ENCODE results near the gene IFNAR1. TPM values are rescaled to one million over a fixed set of nuclear protein-coding genes. Genes with fewer than 3 reads are reported as not detected.
"Not testable (repeated sequence)": the region's sequence is repeated elsewhere in the genome, so short reads cannot be mapped to it uniquely, and the experiment has no call there.

Gene IFNAR1
- total RNA-seq, 2 experiments from 2014 or later: 20.6 to 24.3 TPM

- CTCF ChIA-PET: interaction anchor here (2.0 to 2.6 kb wide), 2 partner anchors 20 to 64 kb away, joined by 9 read pairs; no protein-coding TSS in a partner anchor
- not testable (repeated sequence) for H3K36me3 Mint-ChIP-seq (ENCODE audit: low read depth); H3K9me3 Mint-ChIP-seq; H3K27me3 Mint-ChIP-seq (ENCODE audit: low read depth); H3K4me3 Mint-ChIP-seq; DNase-seq
- Mint-ChIP-seq H3K27ac (peak overlapping the region; percentile 65), H3K4me1 (ENCODE audit: low read depth) (peaks cover 64% of the 10 kb centered on the region)
- intact Hi-C loops (cut with micrococcal nuclease): loop anchor here (2.0 to 5.0 kb wide), 5 partner anchors 63 to 596 kb away; partner anchors contain the start of gene IL10RB
Measured at GRCh38 chr21:33381381-33381780, 56.6 kb downstream of the IFNAR1 start.

- peaks cover 3% of the 10 kb centered on the region for H3K27me3 Mint-ChIP-seq (ENCODE audit: low read depth)
- peaks cover 64% of the 10 kb centered on the region for H3K4me1 Mint-ChIP-seq (ENCODE audit: low read depth)
- H3K4me3 Mint-ChIP-seq: peak overlapping the region; percentile 70
Measured at GRCh38 chr21:33383056-33383888, 58.5 kb downstream of the IFNAR1 start.

DNA sequence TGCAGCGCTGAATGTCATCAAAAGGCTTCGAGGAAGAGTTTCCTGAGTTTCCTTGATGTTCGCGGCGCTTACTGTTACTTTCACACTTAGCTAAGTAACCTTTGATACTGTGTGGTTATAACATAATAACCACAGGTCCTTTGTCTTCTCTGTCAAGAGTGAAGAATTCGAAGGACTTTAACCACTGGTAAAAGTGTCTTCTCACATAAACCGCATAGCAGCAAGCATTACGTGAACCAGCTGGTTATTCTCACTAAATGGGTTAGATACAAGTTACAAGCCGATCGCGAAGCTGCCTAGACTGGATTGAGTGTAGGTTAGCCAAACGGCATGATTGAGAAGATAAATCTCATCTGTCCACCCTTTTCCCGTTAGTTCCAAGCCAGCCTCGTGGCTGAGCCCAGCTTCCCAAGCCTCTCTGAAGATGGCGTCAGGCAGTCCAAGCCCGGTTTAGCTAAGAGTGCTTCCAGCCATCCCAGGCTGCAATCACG lies 60.1 kb downstream of the IFNAR1 start:
- H3K27ac Mint-ChIP-seq: no peak overlapping the region
- DNase-seq: peak; percentile 56
- CTCF ChIA-PET: interaction anchor here (0.6 to 3.0 kb wide), 10 partner anchors 12 to 188 kb away, joined by 3 to 11 read pairs (median 4); no protein-coding TSS in a partner anchor
- no peaks in the 10 kb centered on the region for H3K9me3 Mint-ChIP-seq
- H3K27me3 Mint-ChIP-seq (ENCODE audit: low read depth): peaks cover 3% of the 10 kb centered on the region
- peaks cover 57% of the 10 kb centered on the region for H3K4me1 Mint-ChIP-seq (ENCODE audit: low read depth)
- no peak overlapping the region for H3K4me3 Mint-ChIP-seq
- intact Hi-C loops (cut with micrococcal nuclease): loop anchor here (5.0 kb wide), 2 partner anchors 222 to 592 kb away; no protein-coding TSS in a partner anchor
- no peaks in the 10 kb centered on the region for H3K36me3 Mint-ChIP-seq (ENCODE audit: low read depth)

More at GRCh38 chr21:33383056-33383888, 58.5 kb downstream of the IFNAR1 start:
- intact Hi-C loops (cut with micrococcal nuclease): loop anchor here (1.0 to 5.0 kb wide), 11 partner anchors 23 to 594 kb away; partner anchors contain the start of genes DONSON, GART and TMEM50B
- CTCF ChIA-PET: interaction anchor here (2.6 kb wide), 1 partner anchor 62 kb away, joined by 9 read pairs; no protein-coding TSS in a partner anchor
- Mint-ChIP-seq H3K27ac (peak overlapping the region; percentile 80), H3K36me3 (ENCODE audit: low read depth) (no peaks in the 10 kb centered on the region), H3K9me3 (no peaks in the 10 kb centered on the region)
- peak; percentile 92 for DNase-seq

GRCh38 chr21:33386222-33386784 lies 61.5 kb downstream of the IFNAR1 start:
- CTCF ChIA-PET: interaction anchor here (0.6 to 3.0 kb wide), 3 partner anchors 20 to 189 kb away, joined by 3 to 11 read pairs (median 3); no protein-coding TSS in a partner anchor
- peaks cover 5% of the 10 kb centered on the region for H3K27me3 Mint-ChIP-seq (ENCODE audit: low read depth)
- H3K27ac Mint-ChIP-seq: no peak overlapping the region
- no peak overlapping the region for H3K4me3 Mint-ChIP-seq
- peaks cover 43% of the 10 kb centered on the region for H3K4me1 Mint-ChIP-seq (ENCODE audit: low read depth)
- intact Hi-C loops (cut with micrococcal nuclease): no loop called here
- no peak for DNase-seq
- H3K9me3 Mint-ChIP-seq: no peaks in the 10 kb centered on the region
- H3K36me3 Mint-ChIP-seq (ENCODE audit: low read depth): no peaks in the 10 kb centered on the region

DNA sequence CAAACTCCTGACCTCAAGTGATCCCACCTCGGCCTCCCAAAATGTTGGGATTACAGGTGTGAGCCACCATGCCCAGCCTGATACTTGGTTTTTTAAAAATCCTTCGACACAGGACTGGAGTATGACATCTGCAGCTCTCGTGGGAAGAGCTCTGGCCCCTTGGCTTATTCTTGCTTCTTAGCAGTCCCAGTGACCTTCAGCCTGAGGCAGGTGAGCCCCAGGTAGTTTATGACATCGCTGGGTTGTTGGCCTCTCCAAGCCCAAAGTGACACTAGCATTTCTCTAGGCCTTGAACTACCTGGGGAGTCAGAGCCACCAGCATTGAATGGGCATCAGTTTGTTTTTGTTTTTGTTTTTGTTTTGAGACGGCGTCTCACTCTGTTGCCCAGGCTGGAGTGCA lies 62.5 kb downstream of the IFNAR1 start:
- H3K27ac Mint-ChIP-seq: no peak overlapping the region
- H3K27me3 Mint-ChIP-seq (ENCODE audit: low read depth): peaks cover 5% of the 10 kb centered on the region
- intact Hi-C loops (cut with micrococcal nuclease): no loop called here
- CTCF ChIA-PET: interaction anchor here (0.6 kb wide), 1 partner anchor 58 kb away, joined by 6 read pairs; no protein-coding TSS in a partner anchor
- H3K9me3 Mint-ChIP-seq: no peaks in the 10 kb centered on the region
- H3K4me1 Mint-ChIP-seq (ENCODE audit: low read depth): peaks cover 33% of the 10 kb centered on the region
- DNase-seq: no peak
- H3K4me3 Mint-ChIP-seq: no peak overlapping the region
- no peaks in the 10 kb centered on the region for H3K36me3 Mint-ChIP-seq (ENCODE audit: low read depth)

DNA sequence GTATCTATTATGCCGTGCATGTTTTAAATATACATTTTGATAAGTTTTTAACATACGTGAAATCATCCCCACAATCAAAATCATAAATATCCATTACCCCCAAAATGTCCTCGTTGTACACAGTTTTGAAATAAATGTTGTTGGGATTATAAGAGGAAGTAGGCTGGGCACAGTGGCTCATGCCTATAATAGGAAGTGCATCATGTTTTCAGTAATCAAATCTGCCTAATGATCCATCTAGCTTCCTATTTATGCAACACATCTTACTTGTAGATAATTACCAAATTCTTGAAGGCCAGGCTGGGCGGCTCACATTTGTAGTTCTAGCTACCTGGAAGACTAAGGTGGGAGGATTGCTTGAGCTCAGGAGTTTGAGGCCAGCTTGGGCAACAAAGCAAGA lies 63.4 kb downstream of the IFNAR1 start:
- Mint-ChIP-seq H3K27me3 (ENCODE audit: low read depth) (peaks cover 5% of the 10 kb centered on the region), H3K4me1 (ENCODE audit: low read depth) (peaks cover 24% of the 10 kb centered on the region), H3K9me3 (no peaks in the 10 kb centered on the region), H3K27ac (no peak overlapping the region), H3K4me3 (no peak overlapping the region), H3K36me3 (ENCODE audit: low read depth) (no peaks in the 10 kb centered on the region)
- intact Hi-C loops (cut with micrococcal nuclease): no loop called here
- CTCF ChIA-PET: interaction anchor here (0.6 to 1.3 kb wide), 3 partner anchors 14 to 191 kb away, joined by 3 read pairs; no protein-coding TSS in a partner anchor
- DNase-seq: no peak

GRCh38 chr21:33390479-33390878 lies 65.7 kb downstream of the IFNAR1 start:
- CTCF ChIA-PET: no interaction called here
- H3K4me3 Mint-ChIP-seq: no peak overlapping the region
- H3K27me3 Mint-ChIP-seq (ENCODE audit: low read depth): peaks cover 5% of the 10 kb centered on the region

GRCh38 chr21:33391656-33392055 lies 66.9 kb downstream of the IFNAR1 start:
- CTCF ChIA-PET: interaction anchor here (0.6 kb wide), 1 partner anchor 32 kb away, joined by 3 read pairs; no protein-coding TSS in a partner anchor
- H3K27ac Mint-ChIP-seq: no peak overlapping the region

More at GRCh38 chr21:33390479-33390878, 65.7 kb downstream of the IFNAR1 start:
- H3K27ac Mint-ChIP-seq: no peak overlapping the region
- no peak for DNase-seq
- H3K9me3 Mint-ChIP-seq: no peaks in the 10 kb centered on the region
- no peaks in the 10 kb centered on the region for H3K36me3 Mint-ChIP-seq (ENCODE audit: low read depth)
- peaks cover 2% of the 10 kb centered on the region for H3K4me1 Mint-ChIP-seq (ENCODE audit: low read depth)
- intact Hi-C loops (cut with micrococcal nuclease): no loop called here

DNA sequence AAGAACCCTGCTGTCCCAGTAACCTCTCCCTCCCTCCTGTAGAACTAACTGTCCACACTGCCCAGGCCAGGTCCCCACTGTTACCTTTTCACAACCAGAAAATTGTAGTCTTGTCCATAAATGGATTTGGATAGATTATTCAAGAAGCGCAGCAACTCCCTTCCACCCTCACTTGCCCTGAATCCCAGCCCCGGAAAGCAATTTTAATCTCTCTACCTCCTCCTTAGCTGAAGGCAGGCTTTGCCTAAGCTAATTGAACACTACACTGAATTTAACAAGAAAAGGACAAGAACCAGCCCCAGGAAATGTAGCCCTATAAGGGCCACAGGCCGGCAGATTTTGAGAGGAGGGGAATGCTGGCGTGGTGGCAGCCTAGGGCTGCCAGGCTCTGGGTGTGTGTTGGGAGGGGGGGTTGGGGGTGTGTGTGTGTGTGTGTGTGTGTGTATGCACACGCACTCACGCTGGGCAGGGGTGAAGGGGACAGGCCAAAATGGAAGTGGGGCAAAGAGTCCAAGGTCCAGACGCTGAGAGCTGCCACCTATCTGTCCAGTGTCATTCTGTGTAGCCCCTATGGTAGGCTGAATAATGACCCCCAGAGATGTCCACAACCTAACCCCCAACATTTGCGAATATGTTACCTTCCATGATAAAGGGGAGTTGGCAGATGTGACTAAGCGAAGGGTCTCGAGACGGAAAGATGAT lies 67.7 kb downstream of the IFNAR1 start:
- CTCF ChIA-PET: interaction anchor here (0.6 to 1.2 kb wide), 2 partner anchors 30 to 32 kb away, joined by 3 read pairs; no protein-coding TSS in a partner anchor
- Mint-ChIP-seq H3K9me3 (no peaks in the 10 kb centered on the region), H3K4me3 (no peak overlapping the region), H3K27ac (no peak overlapping the region), H3K36me3 (ENCODE audit: low read depth) (no peaks in the 10 kb centered on the region), H3K27me3 (ENCODE audit: low read depth) (peaks cover 2% of the 10 kb centered on the region), H3K4me1 (ENCODE audit: low read depth) (no peaks in the 10 kb centered on the region)
- intact Hi-C loops (cut with micrococcal nuclease): no loop called here
- no peak for DNase-seq

More at GRCh38 chr21:33391656-33392055, 66.9 kb downstream of the IFNAR1 start:
- no peak for DNase-seq
- intact Hi-C loops (cut with micrococcal nuclease): no loop called here
- H3K4me3 Mint-ChIP-seq: no peak overlapping the region
- H3K9me3 Mint-ChIP-seq: no peaks in the 10 kb centered on the region
- H3K36me3 Mint-ChIP-seq (ENCODE audit: low read depth): no peaks in the 10 kb centered on the region
- H3K27me3 Mint-ChIP-seq (ENCODE audit: low read depth): peaks cover 2% of the 10 kb centered on the region
- no peaks in the 10 kb centered on the region for H3K4me1 Mint-ChIP-seq (ENCODE audit: low read depth)

DNA sequence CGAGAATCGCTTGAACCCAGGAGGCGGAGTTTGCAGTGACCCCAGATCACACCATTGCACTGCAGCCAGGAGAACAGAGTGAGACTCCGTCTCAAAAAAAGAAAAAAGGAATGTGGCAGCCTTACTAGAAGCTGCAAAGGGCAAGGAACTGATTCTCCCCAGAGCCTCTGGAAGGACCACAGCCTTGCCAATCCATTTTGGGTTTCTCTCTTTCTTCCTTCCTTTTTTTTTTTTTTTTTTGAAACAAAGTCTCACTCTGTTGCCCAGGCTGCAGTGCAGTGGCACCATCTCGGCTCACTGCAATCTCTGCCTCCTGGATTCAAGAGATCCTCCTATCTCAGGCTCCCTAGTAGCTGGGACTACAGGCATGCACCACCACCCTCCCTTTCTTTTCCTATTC lies 68.6 kb downstream of the IFNAR1 start:
- intact Hi-C loops (cut with micrococcal nuclease): no loop called here
- Mint-ChIP-seq H3K27ac (no peak overlapping the region), H3K4me3 (no peak overlapping the region), H3K4me1 (ENCODE audit: low read depth) (no peaks in the 10 kb centered on the region), H3K27me3 (ENCODE audit: low read depth) (peaks cover 2% of the 10 kb centered on the region), H3K36me3 (ENCODE audit: low read depth) (no peaks in the 10 kb centered on the region), H3K9me3 (no peaks in the 10 kb centered on the region)
- CTCF ChIA-PET: interaction anchor here (0.6 to 1.2 kb wide), 2 partner anchors 31 to 753 kb away, joined by 3 to 5 read pairs; no protein-coding TSS in a partner anchor
- DNase-seq: no peak

- no peak overlapping the region for H3K27ac Mint-ChIP-seq
- H3K36me3 Mint-ChIP-seq (ENCODE audit: low read depth): no peaks in the 10 kb centered on the region
- intact Hi-C loops (cut with micrococcal nuclease): no loop called here
- peaks cover 2% of the 10 kb centered on the region for H3K27me3 Mint-ChIP-seq (ENCODE audit: low read depth)
- CTCF ChIA-PET: no interaction called here
- DNase-seq: no peak
- H3K4me1 Mint-ChIP-seq (ENCODE audit: low read depth): no peaks in the 10 kb centered on the region
- no peak overlapping the region for H3K4me3 Mint-ChIP-seq
- H3K9me3 Mint-ChIP-seq: no peaks in the 10 kb centered on the region
Measured at GRCh38 chr21:33394260-33394659, 69.5 kb downstream of the IFNAR1 start.
